Endothelial cell of umbilical vein (primary cell): ENCODE results near the gene PKHD1. TPM values are rescaled to one million over a fixed set of nuclear protein-coding genes. Genes with fewer than 3 reads are reported as not detected.

Source experiments
- BruUV-seq: library from RNA; stranded (reverse); fragments of 400-500 nt; replicated peaks from 2 replicates; lab custom pipeline; 2021; lab: Mats Ljungman, UMichigan
- CTCF ChIA-PET: fragments of 300-600, 350-600 bp; sonication (Branson Sonifier 250); formaldehyde crosslinking; loops from one replicate; lab custom pipeline; 2021; ENCODE audit warnings: antibody characterized with exemption, inconsistent platforms; lab: Charles Lee
- POLR2A ChIA-PET: fragments of 300-600, 350-600 bp; sonication (Branson Sonifier 250); formaldehyde crosslinking; loops from one replicate; lab custom pipeline; 2021; ENCODE audit warnings: antibody characterized with exemption, inconsistent platforms; lab: Charles Lee
- DNase-seq: peaks from one replicate; pipeline ENCODE4 v3.0.0-alpha.2; 2011; ENCODE audit warnings: low read depth, low spot score
- FAIRE-seq: peaks from 2 replicates; lab custom pipeline; 2011; peaks lifted over from hg19 to GRCh38; lab: Jason Lieb, UNC
- H2AFZ ChIP-seq: 2 replicates; pipeline ENCODE4 v1.6.0; 2012; ENCODE audit warnings: low read depth, low read length, control low read depth, inconsistent platforms
- H3K27ac ChIP-seq: 2 replicates; pipeline ENCODE4 v1.5.1; 2011; ENCODE audit warnings: low read depth, mild to moderate bottlenecking, control low read depth, low read length, moderate library complexity; ENCODE audit not compliant: insufficient read depth
- H3K27me3 ChIP-seq, 2 experiments: 2 replicates each; pipeline versions ENCODE4 v1.6.0 to v1.6.1; 2011; ENCODE audit warnings: low read length in 2 of 2, mixed read lengths in 1 of 2; ENCODE audit not compliant: control insufficient read depth in 2 of 2, insufficient read depth in 2 of 2
- H3K36me3 ChIP-seq, 2 experiments: 2 replicates in 1 of 2; 3 replicates in 1 of 2; pipeline ENCODE4 v1.5.1; 2011; ENCODE audit warnings: low read length in 2 of 2, mild to moderate bottlenecking in 1 of 2, moderate library complexity in 1 of 2; ENCODE audit not compliant: control insufficient read depth in 2 of 2, insufficient read depth in 2 of 2; ENCODE audit errors: extremely low read depth in 1 of 2
- H3K4me1 ChIP-seq: 3 replicates; pipeline ENCODE4 v1.5.1; 2011; ENCODE audit warnings: mild to moderate bottlenecking, low read length; ENCODE audit not compliant: control insufficient read depth, insufficient read depth; ENCODE audit errors: extremely low read depth
- H3K4me2 ChIP-seq: 2 replicates; pipeline ENCODE4 v1.6.1; 2011; ENCODE audit warnings: low read length, control low read depth, mixed read lengths; ENCODE audit not compliant: insufficient read depth
- H3K4me3 ChIP-seq, 3 experiments: fragments of 200-600 bp in 1 of 3; sonication (generic), shearing (Covaris generic) in 1 of 3; replicated peaks in 1 of 3; 2 replicates each; pipeline ENCODE4 v1.5.1; 2011 to 2016; ENCODE audit warnings: control low read depth in 3 of 3, low read length in 3 of 3, mild to moderate bottlenecking in 2 of 3, inconsistent platforms in 1 of 3, low read depth in 1 of 3, moderate library complexity in 1 of 3; ENCODE audit not compliant: insufficient read depth in 1 of 3
- H3K79me2 ChIP-seq: 2 replicates; pipeline ENCODE4 v1.6.0; 2012; ENCODE audit warnings: low read length, inconsistent platforms; ENCODE audit not compliant: control insufficient read depth, insufficient read depth
- H3K9ac ChIP-seq: replicated peaks from 2 replicates; pipeline ENCODE3; 2011; ENCODE audit warnings: low read length, control low read depth; ENCODE audit not compliant: insufficient read depth; ENCODE audit errors: extremely low read depth
- H3K9me1 ChIP-seq: replicated peaks from 3 replicates; pipeline ENCODE4 v1.6.0; 2011; ENCODE audit warnings: mild to moderate bottlenecking, low read length; ENCODE audit not compliant: control insufficient read depth, insufficient read depth; ENCODE audit errors: extremely low read depth
- H3K9me3 ChIP-seq: replicated peaks from 2 replicates; pipeline ENCODE4 v1.5.1; 2012; ENCODE audit warnings: low read length, inconsistent platforms; ENCODE audit not compliant: control insufficient read depth, insufficient read depth
- H4K20me1 ChIP-seq: replicated peaks from 2 replicates; pipeline ENCODE3; 2011; ENCODE audit warnings: mild to moderate bottlenecking, low read length; ENCODE audit not compliant: control insufficient read depth, insufficient read depth; ENCODE audit errors: extremely low read depth
- EZH2 ChIP-seq: IDR thresholded peaks from 2 replicates; pipeline ENCODE4 v1.6.1; 2012; ENCODE audit warnings: borderline replicate concordance, low read depth, mild to moderate bottlenecking, moderate library complexity, low read length, inconsistent platforms; ENCODE audit not compliant: severe bottlenecking
- FOS ChIP-seq: IDR thresholded peaks from 2 replicates; pipeline ENCODE4 v1.6.1; 2011; ENCODE audit warnings: mild to moderate bottlenecking, low read length, moderate library complexity, borderline replicate concordance; ENCODE audit not compliant: insufficient read depth
- GATA2 ChIP-seq: IDR thresholded peaks from 2 replicates; pipeline ENCODE4 v1.7.0; 2011; ENCODE audit warnings: low read depth, mild to moderate bottlenecking, moderate library complexity, mixed read lengths, low read length; ENCODE audit not compliant: insufficient read length, insufficient read depth
- JUN ChIP-seq: IDR thresholded peaks from 2 replicates; pipeline ENCODE4 v1.6.1; 2011; ENCODE audit warnings: borderline replicate concordance, low read depth; ENCODE audit not compliant: insufficient read length, insufficient read depth
- MYC ChIP-seq: IDR thresholded peaks from one replicate; pipeline ENCODE4 v1.6.1; 2011; ENCODE audit warnings: mild to moderate bottlenecking, low read depth, low read length
- POLR2A ChIP-seq: IDR thresholded peaks from 2 replicates; pipeline ENCODE4 v1.6.1; 2012; ENCODE audit warnings: low read depth, mild to moderate bottlenecking, control low read depth, low read length
- POLR2AphosphoS5 ChIP-seq: IDR thresholded peaks from 2 replicates; pipeline ENCODE4 v1.6.1; 2012; ENCODE audit warnings: low read depth, mild to moderate bottlenecking, control low read depth, low read length, moderate library complexity; ENCODE audit not compliant: insufficient read depth
- dilution Hi-C: fragments of 300-500 bp; cut with MboI; formaldehyde crosslinking; loops from one replicate; pipeline ENCODE4 v1.15.0; 2019; ENCODE audit warnings: low sequenced_read_pairs; ENCODE audit not compliant: extremely low pct_ligation_motif_present
- intact Hi-C: fragments of 100-400 bp; cut with micrococcal nuclease; formaldehyde crosslinking; loops from one replicate; pipeline ENCODE4 v1.10.0; 2022
- polyA plus RNA-seq, 4 experiments: library from polyadenylated mRNA; depleted of rRNA in 3 of 4; stranded (reverse) in 3 of 4; unstranded in 1 of 4; fragments of >200 nt; gene quantifications; 2 replicates each; pipeline versions ENCODE4 v1.2.1 to v1.2.3, GENCODE V29; 2011 to 2012; ENCODE audit warnings: missing spikeins in 1 of 4
- total RNA-seq: library from RNA; stranded (reverse); gene quantifications from 2 replicates; pipeline ENCODE4 v1.2.3, GENCODE V29; 2021
- TF ChIP-seq, protein P1 (sequence below): IDR thresholded peaks from 2 replicates; pipeline ENCODE4 v1.6.1; 2011; ENCODE audit not compliant: insufficient read depth, insufficient read length
- TF ChIP-seq, protein P2 (sequence below), 2 donors: IDR thresholded peaks; 1 replicate in 1 of 2; 2 replicates in 1 of 2; pipeline ENCODE4 v1.5.1; 2011; ENCODE audit warnings: low read length in 2 of 2, mild to moderate bottlenecking in 2 of 2, moderate library complexity in 2 of 2, control low read depth in 1 of 2, inconsistent platforms in 1 of 2, low read depth in 1 of 2; ENCODE audit not compliant: insufficient read depth in 1 of 2; ENCODE audit errors: extremely low read depth in 1 of 2

Gene PKHD1
- total and polyA plus RNA-seq, 2 donors (not counting 3 experiments of a cell fraction or from before 2014, with no cell fraction given) = not detected

GRCh38 chr6:51856508-51856907, 230.9 kb downstream of the PKHD1 start:
- no peak for DNase-seq
- CTCF ChIA-PET = no interaction called here
- H2AFZ ChIP-seq = no peak overlapping the region
- H3K36me3 ChIP-seq = no peaks in the 10 kb centered on the region
- no peaks in the 10 kb centered on the region for H3K9me1 ChIP-seq
- no peak overlapping the region for H3K9ac ChIP-seq
- no TSS peak for BruUV-seq
- no peak overlapping the region for H3K27ac ChIP-seq
- H4K20me1 ChIP-seq = no peaks in the 10 kb centered on the region
- intact Hi-C loops (loop anchor here (10.0 kb wide), 2 partner anchors 378 to 1042 kb away; partner anchors contain the start of gene TFAP2B), dilution Hi-C loops (no loop called here)
- no peaks in the 10 kb centered on the region for H3K79me2 ChIP-seq
- POLR2A ChIA-PET = no interaction called here
- TF ChIP-seq, protein P1, sequence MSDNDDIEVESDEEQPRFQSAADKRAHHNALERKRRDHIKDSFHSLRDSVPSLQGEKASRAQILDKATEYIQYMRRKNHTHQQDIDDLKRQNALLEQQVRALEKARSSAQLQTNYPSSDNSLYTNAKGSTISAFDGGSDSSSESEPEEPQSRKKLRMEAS = no peak
- TF ChIP-seq POLR2AphosphoS5 (no peak), GATA2 (no peak), EZH2 (no peak), FOS (no peak), JUN (no peak), POLR2A (no peak), MYC (no peak)
- TF ChIP-seq, protein P2, sequence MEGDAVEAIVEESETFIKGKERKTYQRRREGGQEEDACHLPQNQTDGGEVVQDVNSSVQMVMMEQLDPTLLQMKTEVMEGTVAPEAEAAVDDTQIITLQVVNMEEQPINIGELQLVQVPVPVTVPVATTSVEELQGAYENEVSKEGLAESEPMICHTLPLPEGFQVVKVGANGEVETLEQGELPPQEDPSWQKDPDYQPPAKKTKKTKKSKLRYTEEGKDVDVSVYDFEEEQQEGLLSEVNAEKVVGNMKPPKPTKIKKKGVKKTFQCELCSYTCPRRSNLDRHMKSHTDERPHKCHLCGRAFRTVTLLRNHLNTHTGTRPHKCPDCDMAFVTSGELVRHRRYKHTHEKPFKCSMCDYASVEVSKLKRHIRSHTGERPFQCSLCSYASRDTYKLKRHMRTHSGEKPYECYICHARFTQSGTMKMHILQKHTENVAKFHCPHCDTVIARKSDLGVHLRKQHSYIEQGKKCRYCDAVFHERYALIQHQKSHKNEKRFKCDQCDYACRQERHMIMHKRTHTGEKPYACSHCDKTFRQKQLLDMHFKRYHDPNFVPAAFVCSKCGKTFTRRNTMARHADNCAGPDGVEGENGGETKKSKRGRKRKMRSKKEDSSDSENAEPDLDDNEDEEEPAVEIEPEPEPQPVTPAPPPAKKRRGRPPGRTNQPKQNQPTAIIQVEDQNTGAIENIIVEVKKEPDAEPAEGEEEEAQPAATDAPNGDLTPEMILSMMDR (IDR thresholded peaks at IDR 0.05; ENCODE audit: extremely low read depth in 1 of 2, insufficient read depth in 1 of 2, low read depth in 1 of 2, low read length in 2 of 2) = no peak
- H3K9me3 ChIP-seq = no peaks in the 10 kb centered on the region
- no peak overlapping the region for H3K4me3 ChIP-seq
- FAIRE-seq = no peak
- H3K4me1 ChIP-seq = no peaks in the 10 kb centered on the region
- no peak overlapping the region for H3K4me2 ChIP-seq
- no peaks in the 10 kb centered on the region for H3K27me3 ChIP-seq
